CD14-positive monocyte (primary cell): Measurements from ENCODE around the gene EXOC2. TPM values are rescaled to one million over a fixed set of nuclear protein-coding genes. Genes with fewer than 3 reads are reported as not detected.
"Not testable (repeated sequence)": the region's sequence is repeated elsewhere in the genome, so short reads cannot be mapped to it uniquely, and the experiment has no call there.

Experiments
- DNase-seq, 3 donors: peaks; one replicate each; pipeline ENCODE4 v3.0.0-alpha.2; 2011 to 2022
- H2AFZ ChIP-seq: 2 replicates; pipeline ENCODE4 v1.6.0; 2012; ENCODE audit warnings: mild to moderate bottlenecking, low read depth, low read length, inconsistent platforms; ENCODE audit not compliant: insufficient read depth, poor library complexity, severe bottlenecking
- H3K27ac ChIP-seq, 2 donors: 1 replicate in 1 of 2; 2 replicates in 1 of 2; pipeline ENCODE4 v1.5.1; 2012 to 2013; ENCODE audit warnings: low read length in 2 of 2, control low read depth in 1 of 2, inconsistent platforms in 1 of 2, low read depth in 1 of 2, mild to moderate bottlenecking in 1 of 2
- H3K27me3 ChIP-seq, 2 donors: one replicate each; pipeline versions ENCODE4 v1.6.0 to v1.6.1; 2011 to 2013; ENCODE audit warnings: low read length in 2 of 2; ENCODE audit not compliant: control insufficient read depth in 2 of 2, insufficient read depth in 2 of 2
- H3K36me3 ChIP-seq, 2 donors: replicated peaks in 1 of 2; 1 replicate in 1 of 2; 2 replicates in 1 of 2; pipeline versions ENCODE4 v1.5.1 to v1.6.1; 2012 to 2013; ENCODE audit warnings: low read length in 2 of 2, control low read depth in 1 of 2, inconsistent platforms in 1 of 2, mild to moderate bottlenecking in 1 of 2; ENCODE audit not compliant: insufficient read depth in 2 of 2, control insufficient read depth in 1 of 2
- H3K4me1 ChIP-seq, 2 donors: 1 replicate in 1 of 2; 2 replicates in 1 of 2; pipeline versions ENCODE4 v1.5.1 to v1.6.1; 2012 to 2013; ENCODE audit warnings: low read length in 2 of 2, control low read depth in 1 of 2, inconsistent platforms in 1 of 2, mild to moderate bottlenecking in 1 of 2, moderate library complexity in 1 of 2; ENCODE audit not compliant: insufficient read depth in 2 of 2, control insufficient read depth in 1 of 2
- H3K4me2 ChIP-seq: replicated peaks from 2 replicates; pipeline ENCODE3; 2012; ENCODE audit warnings: low read length, moderate library complexity, mild to moderate bottlenecking; ENCODE audit not compliant: poor library complexity, severe bottlenecking; ENCODE audit errors: extremely low read depth
- H3K4me3 ChIP-seq, 3 experiments: fragments of 200-600 bp in 1 of 3; sonication (generic) in 1 of 3; replicated peaks in 1 of 3; 1 replicate in 2 of 3; 2 replicates in 1 of 3; pipeline ENCODE4 v1.5.1; 2011 to 2013; ENCODE audit warnings: low read length in 3 of 3, mild to moderate bottlenecking in 3 of 3, control low read depth in 2 of 3, low read depth in 2 of 3, inconsistent platforms in 1 of 3, moderate library complexity in 1 of 3
- H3K79me2 ChIP-seq: 2 replicates; pipeline ENCODE4 v1.6.0; 2012; ENCODE audit warnings: mild to moderate bottlenecking, control low read depth, inconsistent platforms, low read length, moderate library complexity; ENCODE audit not compliant: insufficient read depth
- H3K9ac ChIP-seq: 2 replicates; pipeline ENCODE4 v1.6.0; 2017; ENCODE audit warnings: low read length, mild to moderate bottlenecking; ENCODE audit not compliant: insufficient read depth, poor library complexity, severe bottlenecking
- H3K9me3 ChIP-seq, 2 donors: replicated peaks in 1 of 2; 1 replicate in 1 of 2; 2 replicates in 1 of 2; pipeline versions ENCODE4 v1.5.1 to v1.6.1; 2012 to 2013; ENCODE audit warnings: low read length in 2 of 2, control low read depth in 1 of 2; ENCODE audit not compliant: control insufficient read depth in 1 of 2, insufficient read depth in 1 of 2
- H4K20me1 ChIP-seq: 2 replicates; pipeline ENCODE4 v1.6.0; 2012; ENCODE audit warnings: mild to moderate bottlenecking, low read length, control low read depth, moderate library complexity; ENCODE audit not compliant: insufficient read depth
- H3K27ac Mint-ChIP-seq, 7 donors: one replicate each; pipeline ENCODE4 v1.8.0; 2020; ENCODE audit warnings: mild to moderate bottlenecking in 7 of 7, mixed read lengths in 7 of 7, moderate library complexity in 6 of 7, inconsistent platforms in 2 of 7
- H3K27me3 Mint-ChIP-seq, 3 donors: one replicate each; pipeline ENCODE4 v1.8.0; 2021 to 2022; ENCODE audit warnings: low read depth in 3 of 3, mild to moderate bottlenecking in 3 of 3, mixed read lengths in 3 of 3, moderate library complexity in 3 of 3, inconsistent platforms in 1 of 3
- H3K36me3 Mint-ChIP-seq, 2 donors: one replicate each; pipeline ENCODE4 v1.8.0; 2020; ENCODE audit warnings: mixed read lengths in 2 of 2, inconsistent platforms in 1 of 2, mild to moderate bottlenecking in 1 of 2
- H3K4me1 Mint-ChIP-seq: one replicate; pipeline ENCODE4 v1.8.0; 2020; ENCODE audit warnings: mild to moderate bottlenecking, mixed read lengths
- H3K4me3 Mint-ChIP-seq, 2 donors: one replicate each; pipeline ENCODE4 v1.8.0; 2020; ENCODE audit warnings: mild to moderate bottlenecking in 2 of 2, mixed read lengths in 2 of 2, moderate library complexity in 1 of 2
- H3K9me3 Mint-ChIP-seq, 7 donors: one replicate each; pipeline ENCODE4 v1.8.0; 2020 to 2022; ENCODE audit warnings: mixed read lengths in 7 of 7, mild to moderate bottlenecking in 6 of 7, moderate library complexity in 6 of 7, inconsistent platforms in 2 of 7
- WGBS: methylation state at CpG from one replicate; pipeline ENCODE4 v1.1.5; 2013; ENCODE audit warnings: missing lambda C conversion rate; ENCODE audit not compliant: insufficient coverage; 5-methylcytosine and 5-hydroxymethylcytosine counted together
- intact Hi-C, 2 donors: fragments of 100-400 bp; cut with micrococcal nuclease; formaldehyde crosslinking; loops; one replicate each; pipeline versions ENCODE4 v1.15.0 to v1.15.1; 2023
- polyA plus RNA-seq, 3 donors: library from polyadenylated mRNA; depleted of rRNA in 1 of 3; unstranded in 2 of 3; stranded (reverse) in 1 of 3; fragments of 300-500 nt in 2 of 3; fragments of >200 nt in 1 of 3; fragmentation: Illumina TruSeq in 2 of 3; gene quantifications; 1 replicate in 2 of 3; 2 replicates in 1 of 3; pipeline ENCODE4 v1.2.3, GENCODE V29; 2012 to 2021
- TF ChIP-seq, protein P1 (sequence below): fragments of 200-600 bp; IDR thresholded peaks from one replicate; pipeline ENCODE4 v1.8.0; 2022; ENCODE audit warnings: antibody characterized with exemption, mild to moderate bottlenecking

Gene EXOC2
- polyA plus RNA-seq, 3 donors, result 7.5 to 15.5 (median 12.0) TPM

DNA sequence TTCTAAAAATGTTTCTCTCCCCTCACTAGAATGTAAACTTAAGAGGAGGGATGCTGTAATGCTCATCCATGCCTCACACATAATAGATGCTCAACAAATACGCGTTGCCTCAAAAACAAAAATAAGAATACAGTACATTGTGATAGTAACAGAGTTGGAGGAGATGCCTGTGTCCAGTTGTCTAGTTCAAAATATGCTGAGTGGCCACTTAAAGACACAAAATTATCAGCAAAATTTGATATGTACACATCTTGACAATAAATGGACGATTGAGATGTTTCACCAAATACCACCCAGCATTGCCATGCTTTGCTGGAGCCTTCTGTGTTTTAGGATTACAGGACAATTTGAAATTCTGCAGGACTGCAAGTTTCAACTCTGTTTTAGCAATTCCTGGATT, 7.6 kb upstream of the EXOC2 start:
- intact Hi-C loops, result no loop called here
- Mint-ChIP-seq H3K9me3 (peaks cover 0 to 1% (median 0%) of the 10 kb centered on the region in 7 donors), H3K4me3 (no peak overlapping the region), H3K4me1 (no peaks in the 10 kb centered on the region), H3K27me3 (peaks cover 11 to 21% (median 13%) of the 10 kb centered on the region in 3 donors), H3K27ac (no peak overlapping the region), H3K36me3 (no peaks in the 10 kb centered on the region)
- Histone ChIP-seq H3K79me2 (no peaks in the 10 kb centered on the region), H3K36me3 (no peaks in the 10 kb centered on the region), H3K27ac (no peak overlapping the region), H3K4me1 (no peaks in the 10 kb centered on the region), H3K27me3 (peaks cover 4 to 15% of the 10 kb centered on the region in 2 donors), H3K9me3 (no peaks in the 10 kb centered on the region), H4K20me1 (no peaks in the 10 kb centered on the region), H2AFZ (no peak overlapping the region), H3K9ac (no peak overlapping the region), H3K4me2 (no peak overlapping the region), H3K4me3 (no peak overlapping the region)
- DNase-seq, result no peak
- TF ChIP-seq, protein P1, sequence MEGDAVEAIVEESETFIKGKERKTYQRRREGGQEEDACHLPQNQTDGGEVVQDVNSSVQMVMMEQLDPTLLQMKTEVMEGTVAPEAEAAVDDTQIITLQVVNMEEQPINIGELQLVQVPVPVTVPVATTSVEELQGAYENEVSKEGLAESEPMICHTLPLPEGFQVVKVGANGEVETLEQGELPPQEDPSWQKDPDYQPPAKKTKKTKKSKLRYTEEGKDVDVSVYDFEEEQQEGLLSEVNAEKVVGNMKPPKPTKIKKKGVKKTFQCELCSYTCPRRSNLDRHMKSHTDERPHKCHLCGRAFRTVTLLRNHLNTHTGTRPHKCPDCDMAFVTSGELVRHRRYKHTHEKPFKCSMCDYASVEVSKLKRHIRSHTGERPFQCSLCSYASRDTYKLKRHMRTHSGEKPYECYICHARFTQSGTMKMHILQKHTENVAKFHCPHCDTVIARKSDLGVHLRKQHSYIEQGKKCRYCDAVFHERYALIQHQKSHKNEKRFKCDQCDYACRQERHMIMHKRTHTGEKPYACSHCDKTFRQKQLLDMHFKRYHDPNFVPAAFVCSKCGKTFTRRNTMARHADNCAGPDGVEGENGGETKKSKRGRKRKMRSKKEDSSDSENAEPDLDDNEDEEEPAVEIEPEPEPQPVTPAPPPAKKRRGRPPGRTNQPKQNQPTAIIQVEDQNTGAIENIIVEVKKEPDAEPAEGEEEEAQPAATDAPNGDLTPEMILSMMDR, result no peak
- 88% methylated on average over 1 of the region's 3 CpGs for WGBS

DNA sequence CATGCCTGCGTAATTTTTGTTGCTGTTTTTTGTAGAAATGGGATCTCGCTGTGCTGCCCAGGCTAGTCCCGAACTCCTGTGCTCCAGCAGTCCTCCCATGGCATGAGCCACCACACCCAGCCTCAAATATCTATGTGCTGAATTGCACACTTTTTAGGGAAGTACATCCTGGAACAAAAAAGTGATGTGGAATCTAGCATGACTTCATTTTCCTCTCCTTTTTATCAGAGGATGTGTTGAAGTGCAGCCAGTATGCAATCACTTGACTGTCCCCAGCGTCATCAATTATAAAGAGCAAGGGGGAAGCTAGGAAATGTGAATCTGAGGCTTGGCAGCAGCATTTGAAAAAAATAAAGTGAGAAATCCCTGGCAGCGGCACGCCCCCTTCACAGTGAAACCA, 6.4 kb upstream of the EXOC2 start:
- 67% methylated on average over 3 of the region's 6 CpGs for WGBS
- H3K4me3 Mint-ChIP-seq, result no peak overlapping the region
- H3K4me1 Mint-ChIP-seq, result no peaks in the 10 kb centered on the region
- Histone ChIP-seq H3K79me2 (no peaks in the 10 kb centered on the region), H3K4me1 (no peaks in the 10 kb centered on the region), H3K4me3 (no peak overlapping the region), H3K27me3 (peaks cover 2 to 11% of the 10 kb centered on the region in 2 donors), H3K9ac (no peak overlapping the region), H2AFZ (no peak overlapping the region), H3K9me3 (no peaks in the 10 kb centered on the region), H3K4me2 (no peak overlapping the region), H3K36me3 (no peaks in the 10 kb centered on the region), H4K20me1 (no peaks in the 10 kb centered on the region), H3K27ac (no peak overlapping the region)
- H3K27ac Mint-ChIP-seq, result no peak overlapping the region
- TF ChIP-seq, protein P1, result no peak
- peaks cover 0 to 6% (median 3%) of the 10 kb centered on the region in 7 donors for H3K9me3 Mint-ChIP-seq
- intact Hi-C loops, result no loop called here
- no peak for DNase-seq
- H3K27me3 Mint-ChIP-seq, result peaks cover 6 to 21% (median 7%) of the 10 kb centered on the region in 3 donors
- no peaks in the 10 kb centered on the region for H3K36me3 Mint-ChIP-seq

DNA sequence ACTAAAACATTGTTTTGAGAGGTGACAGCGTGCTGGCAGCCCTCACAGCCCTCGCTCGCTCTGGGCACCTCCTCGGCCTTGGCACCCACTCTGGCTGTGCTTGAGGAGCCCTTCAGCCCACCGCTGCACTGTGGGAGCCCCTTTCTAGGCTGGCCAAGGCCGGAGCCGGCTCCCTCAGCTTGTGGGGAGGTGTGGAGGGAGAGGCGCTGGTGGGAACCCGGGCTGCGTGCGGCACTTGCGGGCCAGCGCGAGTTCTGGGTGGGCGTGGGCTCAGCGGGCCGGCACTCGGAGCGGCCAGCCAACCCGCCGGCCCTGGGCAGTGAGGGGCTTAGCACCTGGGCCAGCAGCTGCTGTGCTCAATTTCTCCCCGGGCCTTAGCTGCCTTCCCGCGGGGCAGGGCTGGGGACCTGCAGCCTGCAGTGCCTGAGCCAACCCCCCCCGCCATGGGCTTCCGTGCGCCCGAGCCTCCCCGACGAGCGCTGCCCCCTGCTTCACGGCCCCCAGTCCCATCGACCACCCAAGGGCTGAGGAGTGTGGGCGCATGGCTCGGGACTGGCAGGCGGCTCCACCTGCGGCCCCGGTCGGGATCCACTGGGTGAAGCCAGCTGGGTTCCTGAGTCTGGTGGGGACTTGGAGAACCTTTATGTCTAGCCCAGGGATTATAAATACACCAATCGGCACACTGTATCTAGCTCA, 1.6 kb upstream of the EXOC2 start:
- Histone ChIP-seq H3K79me2 (peaks cover 24% of the 10 kb centered on the region), H4K20me1 (peaks cover 16% of the 10 kb centered on the region), H3K4me1 (peaks cover 17 to 18% of the 10 kb centered on the region in 2 donors)
- H3K27me3 ChIP-seq, H2AFZ ChIP-seq, H3K4me2 ChIP-seq, DNase-seq, intact Hi-C loops, H3K27ac ChIP-seq, H3K9ac ChIP-seq, H3K36me3 ChIP-seq, H3K9me3 Mint-ChIP-seq, H3K4me3 Mint-ChIP-seq, H3K9me3 ChIP-seq, H3K27me3 Mint-ChIP-seq, H3K27ac Mint-ChIP-seq, H3K36me3 Mint-ChIP-seq, H3K4me3 ChIP-seq: not testable (repeated sequence)
- 97% methylated on average over 32 of the region's 40 CpGs for WGBS
- peaks cover 22% of the 10 kb centered on the region for H3K4me1 Mint-ChIP-seq
